GM21723 (cell line): ENCODE data around the gene BCL3.
"Not testable (repeated sequence)": the region's sequence is repeated elsewhere in the genome, so short reads cannot be mapped to it uniquely, and the experiment has no call there.

ENCODE experiments used
- ATAC-seq: cut with Tn5 transposase; IDR thresholded peaks from one replicate; pipeline ENCODE4 v1.9.1; 2021; ENCODE audit warnings: mild to moderate bottlenecking, moderate library complexity; ENCODE audit not compliant: unreplicated experiment

The BCL3 gene

GRCh38 chr19:44720396-44720795 is 28.1 kb upstream of the BCL3 start:
- ATAC-seq = not testable (repeated sequence)

GRCh38 chr19:44720945-44721344 is 27.6 kb upstream of the BCL3 start:
- no peak for ATAC-seq

GRCh38 chr19:44721369-44721768 is 27.1 kb upstream of the BCL3 start:
- not testable (repeated sequence) for ATAC-seq

- ATAC-seq = no peak
Measured at GRCh38 chr19:44722131-44723121, 26.1 kb upstream of the BCL3 start.

GRCh38 chr19:44723299-44723951 is 25.1 kb upstream of the BCL3 start:
- ATAC-seq = no peak

- ATAC-seq = no peak
Measured at GRCh38 chr19:44723952-44724319, 24.6 kb upstream of the BCL3 start.

GRCh38 chr19:44725251-44725650 is 23.3 kb upstream of the BCL3 start:
- no peak for ATAC-seq

- no peak for ATAC-seq
Measured at GRCh38 chr19:44725684-44726083, 22.8 kb upstream of the BCL3 start.

GRCh38 chr19:44726465-44726864 is 22.0 kb upstream of the BCL3 start:
- ATAC-seq = no peak

- ATAC-seq = no peak
Measured at GRCh38 chr19:44728178-44728577, 20.3 kb upstream of the BCL3 start.

- no peak for ATAC-seq
Measured at GRCh38 chr19:44729516-44730033, 18.9 kb upstream of the BCL3 start.

- ATAC-seq = no peak
Measured at GRCh38 chr19:44731081-44731480, 17.4 kb upstream of the BCL3 start.

GRCh38 chr19:44731622-44732021 is 16.9 kb upstream of the BCL3 start:
- no peak for ATAC-seq

- no peak for ATAC-seq
Measured at GRCh38 chr19:44732235-44733014, 16.1 kb upstream of the BCL3 start.

GRCh38 chr19:44734357-44734756 is 14.2 kb upstream of the BCL3 start:
- no peak for ATAC-seq

GRCh38 chr19:44735011-44735410 is 13.5 kb upstream of the BCL3 start:
- ATAC-seq = no peak

GRCh38 chr19:44737238-44738071 is 11.1 kb upstream of the BCL3 start:
- no peak for ATAC-seq

GRCh38 chr19:44738136-44738535 is 10.4 kb upstream of the BCL3 start:
- no peak for ATAC-seq

- no peak for ATAC-seq
Measured at GRCh38 chr19:44738603-44739558, 9.6 kb upstream of the BCL3 start.
